Bronchial epithelial cell (primary cell): ENCODE results near the gene SRBD1. TPM values are rescaled to one million over a fixed set of nuclear protein-coding genes. Genes with fewer than 3 reads are reported as not detected.
A peak's percentile ranks its signal among the peaks of the same experiment; 100 is the strongest.

ENCODE experiments used
- DNase-seq: peaks from one replicate; pipeline ENCODE4 v3.0.0-alpha.2; 2010; ENCODE audit warnings: low read depth
- FAIRE-seq: peaks from 2 replicates; lab custom pipeline; 2011; peaks lifted over from hg19 to GRCh38; lab: Jason Lieb, UNC
- H3K27me3 ChIP-seq: 2 replicates; pipeline ENCODE4 v1.5.1; 2011; ENCODE audit warnings: low read length; ENCODE audit not compliant: control insufficient read depth, insufficient read depth
- H3K36me3 ChIP-seq: 2 replicates; pipeline ENCODE4 v1.5.1; 2011; ENCODE audit warnings: low read length; ENCODE audit not compliant: control insufficient read depth, insufficient read depth
- H3K4me3 ChIP-seq: 2 replicates; pipeline ENCODE4 v1.5.1; 2011; ENCODE audit warnings: mild to moderate bottlenecking, low read depth, low read length, control low read depth
- total RNA-seq: library from RNA; depleted of rRNA; stranded (reverse); fragments of >200 nt; gene quantifications from 2 replicates; pipeline ENCODE4 v1.2.1, GENCODE V29; 2014
- TF ChIP-seq, protein P1 (sequence below): IDR thresholded peaks from 2 replicates; pipeline ENCODE4 v1.5.1; 2011; ENCODE audit warnings: mild to moderate bottlenecking, moderate library complexity, low read length, control low read depth, inconsistent platforms; ENCODE audit not compliant: insufficient read depth, severe bottlenecking

SRBD1 gene
- total RNA-seq, 1 donor from 2014 or later: 12.9 TPM

DNA sequence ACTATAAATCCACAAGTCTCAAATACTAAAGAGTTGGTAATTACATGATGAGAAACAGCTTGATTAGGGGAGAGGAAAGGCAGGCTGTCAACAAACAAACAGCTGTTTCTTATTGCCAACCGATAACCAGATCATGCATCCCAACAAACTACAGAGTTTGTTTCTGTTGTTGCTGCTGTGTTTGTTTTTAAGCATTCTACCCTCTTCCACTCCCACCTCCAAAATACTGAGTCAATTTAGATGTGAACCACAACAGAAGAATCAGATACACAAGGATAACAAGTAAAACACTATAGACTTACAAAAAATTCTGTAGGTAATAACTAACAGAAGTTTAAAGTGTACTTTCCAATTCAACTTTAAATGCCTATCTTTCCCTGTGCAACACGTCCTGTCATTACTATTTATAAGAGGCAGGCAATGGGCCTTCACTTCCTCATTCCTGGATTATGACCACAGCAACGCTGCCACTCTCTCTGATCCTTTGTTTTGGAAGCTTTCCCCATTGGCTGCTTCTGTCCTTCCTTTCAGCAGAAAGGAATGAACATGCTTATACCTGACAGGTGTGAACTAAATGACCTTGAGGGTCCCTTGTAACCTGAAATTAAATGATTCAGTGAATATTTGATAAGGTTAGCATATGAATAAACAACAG, 152.0 kb downstream of the SRBD1 start:
- Histone ChIP-seq H3K27me3 (no peaks in the 10 kb centered on the region), H3K36me3 (no peaks in the 10 kb centered on the region), H3K4me3 (no peak overlapping the region)
- no peak for FAIRE-seq
- peak; percentile 86 for DNase-seq
- TF ChIP-seq, protein P1, sequence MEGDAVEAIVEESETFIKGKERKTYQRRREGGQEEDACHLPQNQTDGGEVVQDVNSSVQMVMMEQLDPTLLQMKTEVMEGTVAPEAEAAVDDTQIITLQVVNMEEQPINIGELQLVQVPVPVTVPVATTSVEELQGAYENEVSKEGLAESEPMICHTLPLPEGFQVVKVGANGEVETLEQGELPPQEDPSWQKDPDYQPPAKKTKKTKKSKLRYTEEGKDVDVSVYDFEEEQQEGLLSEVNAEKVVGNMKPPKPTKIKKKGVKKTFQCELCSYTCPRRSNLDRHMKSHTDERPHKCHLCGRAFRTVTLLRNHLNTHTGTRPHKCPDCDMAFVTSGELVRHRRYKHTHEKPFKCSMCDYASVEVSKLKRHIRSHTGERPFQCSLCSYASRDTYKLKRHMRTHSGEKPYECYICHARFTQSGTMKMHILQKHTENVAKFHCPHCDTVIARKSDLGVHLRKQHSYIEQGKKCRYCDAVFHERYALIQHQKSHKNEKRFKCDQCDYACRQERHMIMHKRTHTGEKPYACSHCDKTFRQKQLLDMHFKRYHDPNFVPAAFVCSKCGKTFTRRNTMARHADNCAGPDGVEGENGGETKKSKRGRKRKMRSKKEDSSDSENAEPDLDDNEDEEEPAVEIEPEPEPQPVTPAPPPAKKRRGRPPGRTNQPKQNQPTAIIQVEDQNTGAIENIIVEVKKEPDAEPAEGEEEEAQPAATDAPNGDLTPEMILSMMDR: no peak

DNA sequence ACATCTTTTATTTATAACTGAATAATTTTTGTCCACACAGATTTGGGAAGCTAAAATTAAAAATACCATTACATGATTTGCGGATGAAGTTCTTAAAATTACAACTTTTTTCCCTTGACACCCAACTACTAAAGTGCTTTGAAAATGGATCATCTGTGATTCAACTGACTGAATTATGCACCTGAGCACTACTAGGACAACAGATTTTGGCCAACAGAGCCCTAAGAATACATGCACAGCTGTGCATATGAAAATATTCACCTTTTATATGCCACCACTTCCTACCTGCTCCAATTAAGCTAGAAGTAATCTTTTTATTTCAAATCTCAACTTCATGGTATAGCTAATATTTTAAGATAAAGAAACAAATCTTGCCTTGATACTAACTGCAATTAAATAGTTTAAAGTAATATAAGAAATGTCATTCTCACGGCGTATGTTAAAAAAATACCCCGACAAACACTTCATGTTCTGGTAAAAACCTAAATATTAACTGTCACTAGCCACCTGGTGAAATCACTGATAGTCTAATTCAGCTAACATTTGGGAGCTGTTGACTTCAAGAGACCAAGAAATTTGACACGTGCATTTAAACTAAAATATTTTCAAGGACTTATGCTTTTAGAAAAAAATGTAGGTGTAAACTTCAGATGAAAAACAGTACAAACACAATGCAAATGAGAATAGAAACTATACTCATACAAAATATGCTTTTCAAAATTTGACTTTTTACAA, 153.7 kb downstream of the SRBD1 start:
- Histone ChIP-seq H3K36me3 (no peaks in the 10 kb centered on the region), H3K27me3 (no peaks in the 10 kb centered on the region), H3K4me3 (no peak overlapping the region)
- no peak for DNase-seq
- no peak for FAIRE-seq
- TF ChIP-seq, protein P1: no peak

DNA sequence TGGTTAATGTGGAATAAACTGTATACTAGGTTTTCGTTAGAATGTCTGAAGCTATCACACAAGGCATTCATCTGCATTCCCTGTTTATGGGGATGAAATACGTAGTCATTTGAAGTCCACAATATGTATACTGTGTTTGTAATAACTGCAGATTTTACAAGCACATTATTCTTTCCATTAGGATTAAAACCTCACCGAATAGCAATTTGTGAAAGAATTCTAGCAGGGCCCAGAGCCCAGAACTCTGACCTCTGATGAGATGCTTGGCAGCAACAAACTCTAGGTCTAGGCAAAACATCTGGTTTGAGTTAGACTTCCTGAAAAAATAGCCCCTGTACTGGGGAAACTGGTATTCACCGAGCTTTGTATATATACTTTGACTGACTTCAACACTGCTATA, 158.2 kb downstream of the SRBD1 start:
- H3K27me3 ChIP-seq: no peaks in the 10 kb centered on the region
- FAIRE-seq (no peak), DNase-seq (no peak)
- no peak overlapping the region for H3K4me3 ChIP-seq
- TF ChIP-seq, protein P1: no peak
- no peaks in the 10 kb centered on the region for H3K36me3 ChIP-seq

DNA sequence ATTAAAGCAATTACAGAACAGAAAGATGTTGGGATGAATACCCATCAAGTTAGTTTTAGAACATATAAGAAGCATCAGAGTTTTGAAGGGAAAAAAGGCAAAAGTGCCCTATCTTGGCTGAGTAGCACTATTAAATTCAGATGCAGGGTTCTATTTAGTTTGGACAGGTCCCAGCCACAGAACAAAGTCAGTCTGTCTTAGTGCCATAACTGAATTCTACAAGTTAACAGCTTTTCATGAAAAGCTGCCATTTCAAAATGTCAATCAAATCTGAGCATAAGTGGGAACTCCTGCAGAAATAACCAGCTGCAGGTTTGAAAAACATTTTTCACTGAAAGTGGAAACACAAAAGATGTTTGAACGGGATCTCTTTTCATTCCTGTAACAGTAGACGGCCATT, 160.4 kb downstream of the SRBD1 start:
- no peaks in the 10 kb centered on the region for H3K27me3 ChIP-seq
- H3K4me3 ChIP-seq: no peak overlapping the region
- TF ChIP-seq, protein P1: no peak
- DNase-seq: no peak
- no peak for FAIRE-seq
- no peaks in the 10 kb centered on the region for H3K36me3 ChIP-seq

DNA sequence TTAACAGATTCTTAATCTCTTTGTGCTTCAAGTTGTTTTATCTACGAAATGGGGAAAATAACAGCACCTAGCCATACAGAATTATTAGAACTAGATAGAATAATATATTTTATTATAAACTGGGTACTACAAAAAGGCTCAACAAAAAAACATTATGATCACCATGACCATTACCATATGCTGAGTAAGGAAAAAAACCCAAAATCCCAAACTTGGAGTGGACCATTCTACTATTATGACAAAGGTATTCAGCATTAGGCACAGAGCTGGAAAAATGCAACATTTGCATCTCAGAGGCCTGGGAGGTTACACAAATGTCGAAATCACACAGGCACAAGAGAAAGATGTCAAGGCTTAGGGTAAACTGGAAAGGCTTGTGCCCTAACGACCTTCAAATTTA, 162.8 kb downstream of the SRBD1 start:
- TF ChIP-seq, protein P1: no peak
- FAIRE-seq (no peak), DNase-seq (no peak)
- H3K4me3 ChIP-seq: no peak overlapping the region
- H3K27me3 ChIP-seq: no peaks in the 10 kb centered on the region
- H3K36me3 ChIP-seq: no peaks in the 10 kb centered on the region

DNA sequence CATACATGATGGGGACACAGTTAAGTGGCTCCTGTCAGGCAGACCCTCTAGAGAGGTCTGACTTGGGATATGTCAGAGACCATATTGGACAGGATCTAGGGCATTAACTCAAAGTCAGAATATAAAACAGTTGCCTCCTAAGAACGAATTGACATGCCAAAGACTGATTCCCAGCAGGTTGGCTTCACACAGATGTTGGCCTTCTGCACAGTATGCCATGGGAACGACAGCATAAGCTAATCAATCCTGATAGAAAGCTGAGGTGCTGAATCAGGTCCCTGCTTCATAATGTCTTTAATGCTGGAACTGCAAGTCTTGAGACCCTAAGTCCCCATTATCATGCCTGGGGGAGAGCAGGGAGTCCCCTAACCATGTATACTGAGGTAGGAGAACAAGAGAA, 165.1 kb downstream of the SRBD1 start:
- no peak for FAIRE-seq
- H3K36me3 ChIP-seq: no peaks in the 10 kb centered on the region

More for the DNA sequence above, 165.1 kb downstream of the SRBD1 start:
- Histone ChIP-seq H3K27me3 (no peaks in the 10 kb centered on the region), H3K4me3 (no peak overlapping the region)
- DNase-seq: no peak
- TF ChIP-seq, protein P1: no peak
